Esophagus squamous epithelium (tissue), 4 donors: Measurements from ENCODE around the gene EVC.

Experiments used
- CTCF ChIP-seq, 6 experiments: fragments of 450-650 bp in 4 of 6; fragments of 200-600 bp in 2 of 6; sonication (generic) in 2 of 6; IDR thresholded peaks; one replicate each; pipeline ENCODE4 v1.5.1; 2016 to 2019; ENCODE audit warnings: antibody characterized with exemption in 6 of 6, mild to moderate bottlenecking in 4 of 6, moderate library complexity in 4 of 6
- POLR2A ChIP-seq, 4 donors: fragments of 450-650 bp; IDR thresholded peaks; one replicate each; pipeline ENCODE4 v1.6.1; 2017; ENCODE audit warnings: antibody characterized with exemption in 4 of 4, mild to moderate bottlenecking in 4 of 4, moderate library complexity in 3 of 4

DNA sequence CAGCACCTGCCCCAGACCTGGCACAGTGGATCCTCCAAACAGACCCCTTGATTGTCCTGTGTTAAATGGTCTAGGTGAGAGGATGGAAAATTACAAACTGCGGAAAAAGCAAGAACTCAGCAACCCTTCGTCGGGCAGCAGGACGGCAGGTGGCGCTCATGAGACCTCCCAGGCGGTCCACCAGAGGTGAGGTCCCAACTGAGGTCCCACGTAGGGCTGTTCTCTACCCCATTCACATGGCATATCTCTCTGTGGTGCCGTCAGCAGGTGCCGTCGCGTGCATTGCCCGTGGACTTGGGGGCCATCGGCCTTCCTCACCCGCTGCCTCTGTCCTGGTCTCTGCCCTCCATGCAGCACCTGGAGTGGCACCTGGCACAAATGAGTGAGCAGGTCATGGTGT is 93.7 kb downstream of the EVC start:
- no peak for TF ChIP-seq CTCF (IDR thresholded peaks at IDR 0.05)
- TF ChIP-seq POLR2A (IDR thresholded peaks at IDR 0.05), result no peak
